Activated CD8-positive, alpha-beta memory T cell treated with anti-CD3 and anti-CD28 coated beads for 4 hours (primary cell): Measurements from ENCODE around the gene SUMO2.
"Not testable (repeated sequence)": the region's sequence is repeated elsewhere in the genome, so short reads cannot be mapped to it uniquely, and the experiment has no call there.

Source experiments
- DNase-seq, 2 donors: peaks; one replicate each; pipeline ENCODE4 v3.0.0-alpha.2; 2020; ENCODE audit warnings: low read depth in 2 of 2

SUMO2 gene

GRCh38 chr17:75182569-75183436 lies at the start of gene SUMO2:
TSS of gene SUMO2 (minus strand) at chr17:75182959. CDS start at chr17:75182834, 125 bp downstream.
- peak; percentile 90 to 91 for DNase-seq

- DNase-seq, result no peak
Measured at GRCh38 chr17:75231741-75232464, 49.1 kb upstream of the SUMO2 start.

- no peak for DNase-seq
Measured at GRCh38 chr17:75231071-75231470, 48.3 kb upstream of the SUMO2 start.

DNA sequence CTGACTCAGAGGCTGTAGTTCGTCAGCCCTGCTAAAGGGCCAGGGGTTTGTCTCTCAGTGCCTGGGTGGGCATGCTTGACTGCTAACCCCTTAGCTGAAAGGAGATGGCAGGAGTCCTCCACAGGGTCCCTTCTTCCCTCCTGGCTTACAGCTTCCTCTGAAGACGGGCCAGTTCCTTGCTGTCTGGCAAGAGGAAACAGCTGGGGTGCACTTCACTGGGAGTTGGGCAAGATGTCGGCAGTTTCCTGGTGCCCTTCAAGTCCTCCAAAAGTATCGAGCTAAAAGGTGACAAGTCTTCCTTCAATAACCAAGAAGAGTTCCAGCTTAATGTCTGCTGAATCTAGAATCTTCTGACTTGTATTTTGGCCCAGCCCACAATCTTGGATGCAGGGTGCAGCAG lies 46.1 kb upstream of the SUMO2 start:
- DNase-seq, result no peak

DNA sequence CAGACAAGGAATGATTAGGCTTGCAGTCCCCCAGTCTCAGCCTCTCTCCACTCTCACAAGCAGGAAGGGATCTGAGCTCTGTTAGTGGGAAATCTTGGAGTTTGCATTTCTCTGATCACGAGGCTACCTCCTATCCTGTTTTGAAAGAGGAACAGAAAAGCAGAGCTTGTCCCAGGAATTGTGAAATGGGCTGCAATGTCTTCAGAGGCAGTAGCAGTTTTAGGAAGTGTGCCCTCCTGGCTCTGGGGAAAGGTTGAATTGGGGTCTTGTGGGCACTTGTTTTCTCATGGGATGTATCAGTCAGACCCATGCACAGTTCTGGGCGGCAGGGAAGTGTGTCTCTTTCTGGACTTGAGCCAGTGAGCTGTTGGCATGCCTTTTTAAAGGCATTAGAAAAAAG lies 45.5 kb upstream of the SUMO2 start:
- no peak for DNase-seq

DNA sequence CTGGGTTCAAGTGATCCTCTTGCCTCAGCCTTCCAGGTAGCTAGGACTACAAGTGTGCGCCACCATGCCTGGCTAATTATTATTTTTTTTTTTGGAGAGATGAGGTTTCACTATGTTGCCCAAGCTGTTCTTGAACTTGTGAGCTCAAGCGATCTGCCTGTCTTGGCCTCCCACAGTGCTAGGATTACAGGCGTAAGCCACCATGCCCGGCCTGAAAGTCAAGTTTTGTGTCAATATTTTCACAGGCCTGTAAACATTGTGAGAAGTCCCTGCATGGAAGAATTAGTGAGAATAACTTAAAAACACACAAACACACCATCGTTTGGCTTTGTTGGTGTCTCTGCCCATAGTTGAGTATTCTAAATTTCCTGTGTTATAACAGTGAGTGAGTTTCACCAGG lies 45.0 kb upstream of the SUMO2 start:
- DNase-seq, result no peak

DNA sequence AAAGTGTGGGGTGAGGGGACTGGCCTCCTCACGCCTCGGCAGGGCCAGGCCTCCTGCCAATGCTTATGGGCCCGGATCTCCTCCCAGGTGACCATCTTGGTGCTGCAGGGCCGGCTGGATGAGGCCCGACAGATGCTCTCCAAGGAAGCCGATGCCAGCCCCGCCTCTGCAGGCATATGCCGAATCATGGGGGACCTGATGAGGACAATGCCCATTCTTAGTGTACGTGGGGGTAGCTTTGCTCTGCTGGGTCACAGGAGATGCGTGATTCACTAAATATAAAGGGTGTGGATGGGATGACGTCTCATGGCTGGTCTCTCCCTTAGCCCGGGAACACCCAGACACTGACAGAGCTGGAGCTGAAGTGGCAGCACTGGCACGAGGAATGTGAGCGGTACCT lies 42.3 kb upstream of the SUMO2 start:
- no peak for DNase-seq

DNA sequence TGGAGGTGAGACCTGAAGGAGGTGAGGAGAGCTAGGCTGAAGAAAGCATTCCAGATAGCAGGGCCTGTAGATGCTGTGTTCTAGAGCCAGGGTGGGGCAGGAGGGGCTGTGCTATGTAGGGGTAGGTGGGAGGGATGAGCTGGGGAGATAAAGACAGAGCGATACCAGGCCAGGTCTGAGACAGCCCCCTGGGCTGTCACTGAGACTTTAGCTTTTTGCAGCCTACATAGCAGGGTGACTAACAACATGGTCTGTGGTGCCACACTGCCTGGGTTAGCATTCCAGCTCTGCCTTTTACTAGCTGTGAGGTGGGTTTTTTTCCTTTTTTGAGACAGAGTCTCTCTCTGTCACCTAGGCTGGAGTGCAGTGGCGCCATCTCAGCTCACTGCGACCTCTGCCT lies 37.1 kb upstream of the SUMO2 start:
- DNase-seq, result no peak

DNA sequence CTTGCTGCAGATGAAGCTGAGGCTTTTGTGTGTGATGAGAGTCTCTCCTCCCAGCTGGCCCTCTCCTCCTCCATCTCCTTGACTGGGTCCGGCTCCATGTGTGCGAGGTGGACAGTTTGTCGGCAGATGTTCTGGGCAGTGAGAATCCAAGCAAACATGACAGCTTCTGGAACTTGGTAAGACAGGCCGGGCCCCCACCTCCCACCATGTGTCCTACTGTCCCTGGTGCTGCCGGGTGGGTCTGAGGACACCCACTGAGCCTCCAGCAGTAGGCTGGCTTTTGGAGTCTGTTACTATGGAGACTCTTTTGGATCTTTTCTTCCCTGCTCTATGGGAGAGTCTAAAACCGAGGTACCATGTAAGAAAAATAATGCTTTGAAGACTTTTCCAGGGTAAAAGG lies 35.4 kb upstream of the SUMO2 start:
- no peak for DNase-seq

DNA sequence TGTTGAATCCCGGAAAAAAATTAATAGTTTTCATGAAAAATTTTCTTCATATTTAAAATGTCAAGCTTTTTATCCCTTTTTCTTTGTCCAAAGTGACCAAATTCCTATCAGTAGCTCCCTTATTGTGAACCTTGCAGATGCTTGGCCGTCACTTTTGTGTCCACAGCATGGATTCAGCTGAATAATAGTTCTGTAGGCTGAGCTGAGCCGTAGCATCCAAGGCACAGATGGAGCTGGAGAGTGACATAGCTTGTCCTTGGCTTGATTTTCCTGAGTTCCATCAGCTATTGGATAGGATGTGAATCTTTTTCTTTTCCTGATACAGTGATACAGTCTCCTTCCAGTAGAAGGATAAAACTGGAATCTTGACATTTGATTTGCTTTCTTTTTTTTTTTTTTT lies 26.3 kb upstream of the SUMO2 start:
- no peak for DNase-seq

GRCh38 chr17:75208161-75208560 lies 25.4 kb upstream of the SUMO2 start:
- no peak for DNase-seq

DNA sequence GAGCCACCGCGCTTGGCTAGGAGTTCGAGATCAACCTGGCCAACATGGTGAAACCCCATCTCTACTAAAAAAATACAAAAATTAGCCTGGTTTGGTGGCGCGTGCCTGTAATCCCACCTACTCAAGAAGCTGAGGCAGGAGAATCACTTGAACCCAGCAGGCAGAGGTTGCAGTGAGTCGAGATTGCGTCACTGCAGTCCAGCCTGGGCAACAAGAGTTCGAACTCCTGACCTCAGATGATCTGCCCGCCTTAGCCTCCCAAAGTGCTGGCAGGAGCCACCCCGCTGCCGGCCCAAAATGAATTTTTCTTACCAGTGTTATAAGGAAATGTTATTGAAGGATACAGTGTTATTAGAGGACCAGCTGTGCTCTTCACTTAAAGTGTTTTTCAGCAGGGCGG lies 25.0 kb upstream of the SUMO2 start:
- no peak for DNase-seq

DNA sequence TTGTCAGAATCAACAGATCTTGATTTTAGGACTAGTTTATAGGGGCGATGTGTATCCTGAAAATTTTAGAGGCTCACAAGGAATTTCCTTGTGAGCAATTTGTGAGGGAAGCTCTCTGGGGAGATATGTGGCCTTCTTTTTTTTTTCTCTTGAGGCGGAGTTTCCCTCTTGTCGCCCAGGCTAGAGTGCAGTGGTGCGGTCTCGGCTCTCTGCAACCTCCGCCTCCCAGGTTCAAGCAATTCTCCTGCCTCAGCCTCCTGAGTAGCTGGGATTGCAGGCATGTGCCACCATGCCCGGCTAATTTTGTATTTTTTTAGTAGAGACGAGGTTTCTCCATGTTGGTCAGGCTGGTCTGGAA lies 24.3 kb upstream of the SUMO2 start:
- not testable (repeated sequence) for DNase-seq

- no peak for DNase-seq
Measured at GRCh38 chr17:75205793-75206163, 23.0 kb upstream of the SUMO2 start.

GRCh38 chr17:75205037-75205792 lies 22.5 kb upstream of the SUMO2 start, which contains the start of gene NUP85:
TSS of gene NUP85 (plus strand) at chr17:75205679. CDS start at chr17:75205762, 83 bp downstream.
- DNase-seq, result peak; percentile 81 to 84

GRCh38 chr17:75199886-75200618 lies 17.3 kb upstream of the SUMO2 start:
- DNase-seq, result no peak

DNA sequence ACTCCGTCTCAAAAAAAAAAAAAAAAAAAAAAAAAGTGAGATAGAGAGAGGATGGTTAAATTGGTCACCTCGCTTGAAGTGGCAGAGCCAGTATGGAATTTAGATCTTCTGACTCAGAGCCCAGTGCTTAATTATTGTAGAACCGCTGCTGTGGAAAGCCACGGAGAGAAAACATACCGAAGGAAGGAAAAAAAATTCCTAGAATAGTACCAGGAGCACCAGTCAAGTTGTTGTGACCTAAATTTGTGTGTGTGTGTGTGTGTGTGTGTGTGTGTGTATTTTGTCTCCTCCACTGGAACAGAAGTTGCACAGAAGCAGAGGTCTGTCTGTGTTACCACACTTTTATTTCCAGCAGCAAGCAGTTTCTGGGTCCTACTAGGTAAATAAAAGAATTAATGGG lies 12.1 kb upstream of the SUMO2 start:
- no peak for DNase-seq

- DNase-seq, result no peak
Measured at GRCh38 chr17:75191584-75191983, 8.8 kb upstream of the SUMO2 start.

DNA sequence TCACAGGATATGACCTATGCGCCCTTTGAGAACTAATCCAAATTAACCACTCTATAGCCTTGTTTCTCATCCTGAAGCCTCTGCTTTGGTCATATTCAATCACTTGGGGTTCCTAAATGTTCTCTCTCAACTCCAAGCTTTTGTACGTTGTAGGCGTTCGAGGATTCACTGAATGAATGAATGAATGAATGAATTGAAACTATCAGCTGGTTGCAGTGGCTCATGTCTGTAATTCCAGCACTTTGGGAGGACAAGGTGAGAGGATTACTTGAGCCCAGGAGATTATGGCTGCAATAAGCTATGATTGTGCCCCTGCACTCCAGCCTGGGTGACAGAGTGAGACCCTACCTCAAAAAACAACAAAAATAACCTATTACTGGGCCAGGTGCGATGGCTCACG lies 5.9 kb upstream of the SUMO2 start:
- DNase-seq, result no peak

DNA sequence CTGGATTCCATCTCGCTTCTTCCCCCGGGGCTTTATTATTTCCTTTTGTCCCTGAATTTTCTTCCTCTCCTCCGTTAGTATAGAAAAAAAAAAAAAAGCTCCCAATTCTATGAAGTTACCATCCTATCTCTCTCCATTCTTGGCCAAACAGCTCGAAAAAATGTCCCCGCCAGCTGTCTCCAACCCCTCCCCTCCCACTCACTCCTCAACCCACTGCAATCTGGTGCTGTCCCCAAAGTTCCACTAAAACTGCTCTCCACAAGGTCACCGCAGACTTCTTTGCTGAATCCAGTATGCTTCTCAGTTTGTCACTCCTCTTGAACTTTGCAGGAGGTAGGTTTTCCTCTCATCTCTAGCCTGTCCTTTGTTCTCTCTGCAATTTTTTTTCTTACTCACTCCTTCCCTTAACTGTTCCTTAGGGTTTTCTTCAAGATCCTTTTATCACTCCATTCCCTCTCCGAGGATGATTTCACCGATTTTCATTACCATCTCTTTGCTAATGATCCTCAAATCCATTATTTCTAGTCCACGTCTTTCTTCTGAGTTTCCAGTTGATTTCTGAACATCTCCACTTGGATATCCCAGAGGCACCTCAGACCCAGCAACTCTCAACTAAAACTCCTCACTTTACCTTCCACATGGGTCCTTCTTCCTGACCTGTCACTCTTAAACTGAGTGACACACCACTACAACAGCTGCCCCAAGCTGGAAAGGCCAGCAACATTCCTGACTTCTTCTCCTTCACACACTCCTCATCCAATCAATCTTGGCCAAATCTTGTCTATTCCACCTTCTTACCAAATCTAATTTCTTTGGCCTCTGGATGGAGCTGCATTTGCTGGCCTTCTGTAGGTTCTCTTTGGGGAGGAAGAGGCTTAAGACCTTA lies 1.5 kb upstream of the SUMO2 start:
- no peak for DNase-seq

DNA sequence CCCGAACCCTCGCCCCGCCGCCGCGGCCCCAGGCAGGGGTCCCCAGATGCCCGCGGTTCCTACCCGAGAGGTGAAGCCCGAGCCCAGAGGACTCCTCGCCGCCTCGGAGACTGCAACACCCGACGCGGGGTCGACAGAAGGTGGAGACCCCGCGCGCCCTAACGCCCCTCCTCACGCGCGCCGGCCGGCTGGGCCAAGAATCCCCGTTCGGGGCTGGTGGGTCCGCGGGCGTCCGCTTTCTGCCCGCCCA lies 515 bp downstream of the SUMO2 start:
- DNase-seq, result no peak
